Measurements from ENCODE around the gene BAHCC1. TPM values are rescaled to one million over a fixed set of nuclear protein-coding genes. Genes with fewer than 3 reads are reported as not detected.
A peak's percentile ranks its signal among the peaks of the same experiment; 100 is the strongest.

BAHCC1 gene
- total RNA-seq, 1 experiment from 2014 or later, result 3.1 TPM

DNA sequence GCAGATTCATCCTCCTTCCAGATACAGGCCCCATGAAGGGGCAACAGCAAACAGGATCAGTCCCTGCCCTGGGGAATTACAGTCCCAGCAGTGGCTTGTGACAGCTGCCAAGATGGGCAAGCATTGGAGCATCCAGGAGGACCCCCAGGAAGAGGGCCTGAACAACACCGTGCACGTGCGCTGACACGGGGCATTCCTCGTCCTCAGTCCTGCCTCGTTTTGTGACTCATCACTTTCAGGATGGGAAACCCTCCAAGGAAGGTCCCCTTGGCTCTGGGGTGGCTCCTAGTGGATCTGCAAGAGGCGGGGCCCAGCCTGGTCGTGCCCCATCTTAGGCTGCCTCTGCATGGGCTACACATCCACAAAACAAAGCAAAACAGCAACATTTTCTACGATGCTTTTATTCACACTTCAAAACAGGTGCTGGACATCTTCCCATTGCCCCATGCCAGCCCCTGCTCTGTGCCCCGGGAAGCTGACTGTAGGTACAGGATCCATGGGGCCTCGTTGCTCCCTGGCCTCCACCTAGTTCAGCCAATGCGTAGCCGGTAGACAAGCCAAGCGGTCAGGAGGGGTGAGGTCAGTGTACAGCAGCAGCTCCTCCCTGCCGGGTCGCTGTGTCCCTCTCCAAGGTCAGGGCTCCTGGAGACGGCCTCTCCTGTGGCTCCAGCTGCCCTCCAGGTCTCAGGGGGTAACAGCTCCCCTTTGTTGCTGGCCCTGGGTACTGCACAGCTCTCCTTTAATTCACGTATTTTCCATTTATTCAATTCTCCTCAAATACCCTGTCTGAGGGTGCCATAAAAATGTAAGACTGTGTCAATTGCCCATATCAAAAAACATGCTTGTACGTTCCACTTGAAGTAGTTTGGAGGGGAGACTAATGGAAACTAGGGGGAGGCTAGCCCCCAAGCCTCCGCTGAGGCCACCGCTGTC, 85.1 kb downstream of the BAHCC1 start:
- Mint-ChIP-seq H3K36me3 (ENCODE audit: insufficient read depth in 1 of 3, low read depth in 3 of 3) (no peaks in the 10 kb centered on the region), H3K4me3 (peak overlapping the region; percentile 13 to 14; a peak in 1 of 5 replicates), H3K27ac (no peak overlapping the region), H3K27me3 (ENCODE audit: low read depth) (peaks cover 68% of the 10 kb centered on the region), H3K4me1 (peaks cover 0 to 6% of the 10 kb centered on the region in 2 experiments; a peak in 3 of 4 replicates), H3K9me3 (peaks cover 0 to 3% of the 10 kb centered on the region in 2 experiments; a peak in 2 of 5 replicates)
- H3K4me2 ChIP-seq (ENCODE audit: insufficient read depth, insufficient read length, low read length), result no peak overlapping the region
- DNase-seq, result no peak
- H4K8ac ChIP-seq (replicated peaks; ENCODE audit: insufficient read length, low read depth, low read length), result no peak overlapping the region
- no peaks in the 10 kb centered on the region for H3K9me3 ChIP-seq (ENCODE audit: control insufficient read depth, low read depth, low read length)
- H2BK12ac ChIP-seq (ENCODE audit: insufficient read length, low read depth, low read length), result no peak overlapping the region
- no peak overlapping the region for H2BK15ac ChIP-seq (ENCODE audit: low read depth, low read length)
- peaks cover 7% of the 10 kb centered on the region for H3K23me2 ChIP-seq (ENCODE audit: insufficient read length, low read depth, low read length, poor library complexity, severe bottlenecking)
- no peaks in the 10 kb centered on the region for H4K20me1 ChIP-seq (ENCODE audit: control insufficient read depth, insufficient read depth, insufficient read length)
- no peak overlapping the region for H3T11ph ChIP-seq (ENCODE audit: low read length)
- no peak overlapping the region for H2BK20ac ChIP-seq (ENCODE audit: low read depth, low read length, poor library complexity, severe bottlenecking)
- TF ChIP-seq, protein P1, sequence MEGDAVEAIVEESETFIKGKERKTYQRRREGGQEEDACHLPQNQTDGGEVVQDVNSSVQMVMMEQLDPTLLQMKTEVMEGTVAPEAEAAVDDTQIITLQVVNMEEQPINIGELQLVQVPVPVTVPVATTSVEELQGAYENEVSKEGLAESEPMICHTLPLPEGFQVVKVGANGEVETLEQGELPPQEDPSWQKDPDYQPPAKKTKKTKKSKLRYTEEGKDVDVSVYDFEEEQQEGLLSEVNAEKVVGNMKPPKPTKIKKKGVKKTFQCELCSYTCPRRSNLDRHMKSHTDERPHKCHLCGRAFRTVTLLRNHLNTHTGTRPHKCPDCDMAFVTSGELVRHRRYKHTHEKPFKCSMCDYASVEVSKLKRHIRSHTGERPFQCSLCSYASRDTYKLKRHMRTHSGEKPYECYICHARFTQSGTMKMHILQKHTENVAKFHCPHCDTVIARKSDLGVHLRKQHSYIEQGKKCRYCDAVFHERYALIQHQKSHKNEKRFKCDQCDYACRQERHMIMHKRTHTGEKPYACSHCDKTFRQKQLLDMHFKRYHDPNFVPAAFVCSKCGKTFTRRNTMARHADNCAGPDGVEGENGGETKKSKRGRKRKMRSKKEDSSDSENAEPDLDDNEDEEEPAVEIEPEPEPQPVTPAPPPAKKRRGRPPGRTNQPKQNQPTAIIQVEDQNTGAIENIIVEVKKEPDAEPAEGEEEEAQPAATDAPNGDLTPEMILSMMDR (conservative IDR thresholded peaks at IDR 0.05), result no peak
- no peak overlapping the region for H3K27ac ChIP-seq (ENCODE audit: insufficient read length, low read depth, low read length)
- H2BK5ac ChIP-seq (ENCODE audit: insufficient read length, low read length), result no peak overlapping the region
- no peaks in the 10 kb centered on the region for H3K79me1 ChIP-seq (ENCODE audit: insufficient read depth, low read depth, low read length, poor library complexity, severe bottlenecking)
- H3K18ac ChIP-seq (ENCODE audit: insufficient read length, low read depth, low read length), result no peak overlapping the region
- no peak overlapping the region for H4K91ac ChIP-seq (ENCODE audit: insufficient read length, low read depth, low read length)
- no peak overlapping the region for H3K14ac ChIP-seq (ENCODE audit: insufficient read depth, low read length)
- H3K79me2 ChIP-seq (ENCODE audit: insufficient read depth, low read length), result no peaks in the 10 kb centered on the region
- H3K4ac ChIP-seq (ENCODE audit: low read depth, low read length), result no peak overlapping the region
- H2AK5ac ChIP-seq (ENCODE audit: insufficient read length, low read length), result no peak overlapping the region
- H2BK120ac ChIP-seq (ENCODE audit: low read depth, low read length, poor library complexity, severe bottlenecking), result no peak overlapping the region
- no CpG with 5 or more reads among the region's 21 CpGs for WGBS (ENCODE audit: extremely low coverage, insufficient read length, low lambda C conversion rate)
- H3K27me3 ChIP-seq (ENCODE audit: insufficient read depth, low read length), result peaks cover 12% of the 10 kb centered on the region; the same call in 1 of the 2 replicates
- H3K23ac ChIP-seq (ENCODE audit: insufficient read length, low read depth, low read length), result no peak overlapping the region
- H3K4me1 ChIP-seq (ENCODE audit: insufficient read depth, low read length), result no peaks in the 10 kb centered on the region; the same call in 1 of the 2 replicates
- H3K56ac ChIP-seq (ENCODE audit: insufficient read length, low read depth, low read length), result no peak overlapping the region
- H3K9ac ChIP-seq (ENCODE audit: extremely low read depth, insufficient read length, low read length), result no peak overlapping the region
- H4K5ac ChIP-seq (ENCODE audit: insufficient read length, low read depth, low read length), result no peak overlapping the region
- no peak overlapping the region for H2AFZ ChIP-seq (ENCODE audit: low read length)
